Cerebellar nuclear complex (tissue), 1 donor: ENCODE data around the gene PPP1R15A.
"Not testable (repeated sequence)": the region's sequence is repeated elsewhere in the genome, so short reads cannot be mapped to it uniquely, and the experiment has no call there.

Experiments used
- DNase-seq, 2 experiments: peaks; one replicate each; lab custom pipeline; 2025; lab: John Stamatoyannopoulos, UW

Gene PPP1R15A

DNA sequence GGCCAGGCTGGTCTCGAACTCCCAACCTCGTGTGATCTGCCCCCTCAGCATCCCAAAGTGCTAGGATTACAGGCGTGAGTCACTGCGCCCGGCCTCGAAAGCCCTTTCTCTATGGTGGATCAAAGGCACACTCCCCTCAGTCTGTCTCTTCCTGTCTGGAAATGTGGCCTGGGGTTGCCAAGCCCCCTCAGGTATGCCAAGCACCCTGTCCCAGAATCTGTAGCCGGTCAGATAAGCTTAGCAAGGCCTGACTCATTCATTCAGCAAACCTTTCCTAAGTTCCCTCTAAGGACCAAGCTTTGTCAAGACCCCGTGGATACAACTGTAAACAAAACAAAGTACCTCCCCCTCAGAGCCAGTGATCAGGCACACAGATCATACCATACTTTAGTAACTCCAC, 42.0 kb downstream of the PPP1R15A start:
- DNase-seq = no peak

DNA sequence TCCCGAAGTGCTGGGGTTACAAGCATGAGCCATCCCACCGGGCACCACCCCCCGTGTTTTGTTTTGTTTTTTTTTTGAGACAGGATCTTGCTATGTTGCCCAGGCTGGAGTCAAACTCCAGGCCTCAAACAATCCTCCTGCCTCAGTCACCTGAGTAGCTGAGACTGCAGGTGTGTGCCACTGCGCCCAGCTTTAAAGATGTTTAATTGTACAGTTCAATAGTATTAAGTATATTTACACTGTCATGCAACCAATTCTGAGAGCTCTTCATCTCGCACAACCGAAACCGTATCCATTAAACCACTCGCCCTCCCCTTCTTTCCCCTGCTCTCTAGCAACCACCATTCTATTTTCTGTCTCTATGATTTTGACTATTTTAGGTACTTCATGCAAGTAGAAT, 43.5 kb downstream of the PPP1R15A start:
- DNase-seq = no peak

DNA sequence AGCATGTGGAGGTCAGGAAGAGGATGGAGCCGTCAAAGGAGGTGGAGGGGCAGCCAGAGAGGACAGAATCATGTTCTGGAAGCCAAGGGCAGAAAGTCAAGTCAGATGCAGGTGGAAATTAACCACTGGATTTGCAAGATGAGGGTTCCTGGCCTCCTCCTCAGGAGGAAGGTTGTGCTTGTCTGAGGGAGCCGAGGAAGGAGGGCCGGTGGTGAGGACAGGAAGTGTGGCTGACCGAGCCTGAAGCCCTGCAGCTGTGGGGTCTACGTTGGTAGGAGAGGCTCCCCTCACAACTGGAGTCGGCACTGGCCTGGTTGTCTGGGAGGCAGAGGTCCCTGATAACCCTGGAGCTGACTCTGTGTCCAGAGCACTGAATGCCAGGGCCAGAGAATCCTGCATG, 45.9 kb downstream of the PPP1R15A start:
- DNase-seq = no peak

- no peak for DNase-seq
Observed at GRCh38 chr19:48918801-48919247, 46.6 kb downstream of the PPP1R15A start.

GRCh38 chr19:48919271-48919670, 47.0 kb downstream of the PPP1R15A start:
- not testable (repeated sequence) for DNase-seq

DNA sequence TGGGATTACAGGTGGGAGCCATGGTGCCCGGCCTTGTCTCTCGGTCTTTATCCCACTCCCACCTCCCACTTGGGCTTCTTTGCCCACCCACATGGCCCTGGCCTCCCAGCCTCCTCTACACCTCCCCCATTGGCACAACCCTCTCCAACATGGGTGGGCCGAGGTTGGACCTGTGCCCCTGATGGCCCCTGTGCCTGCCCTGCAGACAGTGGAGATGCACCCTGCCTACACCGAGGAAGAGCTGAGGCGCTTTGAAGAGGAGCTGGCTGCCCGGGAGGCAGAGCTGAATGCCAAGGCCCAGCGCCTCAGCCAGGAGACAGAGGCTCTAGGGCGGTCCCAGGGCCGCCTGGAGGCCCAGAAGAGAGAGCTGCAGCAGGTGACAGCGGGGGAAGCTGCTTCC, 48.7 kb downstream of the PPP1R15A start:
- no peak for DNase-seq

GRCh38 chr19:48921721-48922500, 49.7 kb downstream of the PPP1R15A start:
- no peak for DNase-seq

DNA sequence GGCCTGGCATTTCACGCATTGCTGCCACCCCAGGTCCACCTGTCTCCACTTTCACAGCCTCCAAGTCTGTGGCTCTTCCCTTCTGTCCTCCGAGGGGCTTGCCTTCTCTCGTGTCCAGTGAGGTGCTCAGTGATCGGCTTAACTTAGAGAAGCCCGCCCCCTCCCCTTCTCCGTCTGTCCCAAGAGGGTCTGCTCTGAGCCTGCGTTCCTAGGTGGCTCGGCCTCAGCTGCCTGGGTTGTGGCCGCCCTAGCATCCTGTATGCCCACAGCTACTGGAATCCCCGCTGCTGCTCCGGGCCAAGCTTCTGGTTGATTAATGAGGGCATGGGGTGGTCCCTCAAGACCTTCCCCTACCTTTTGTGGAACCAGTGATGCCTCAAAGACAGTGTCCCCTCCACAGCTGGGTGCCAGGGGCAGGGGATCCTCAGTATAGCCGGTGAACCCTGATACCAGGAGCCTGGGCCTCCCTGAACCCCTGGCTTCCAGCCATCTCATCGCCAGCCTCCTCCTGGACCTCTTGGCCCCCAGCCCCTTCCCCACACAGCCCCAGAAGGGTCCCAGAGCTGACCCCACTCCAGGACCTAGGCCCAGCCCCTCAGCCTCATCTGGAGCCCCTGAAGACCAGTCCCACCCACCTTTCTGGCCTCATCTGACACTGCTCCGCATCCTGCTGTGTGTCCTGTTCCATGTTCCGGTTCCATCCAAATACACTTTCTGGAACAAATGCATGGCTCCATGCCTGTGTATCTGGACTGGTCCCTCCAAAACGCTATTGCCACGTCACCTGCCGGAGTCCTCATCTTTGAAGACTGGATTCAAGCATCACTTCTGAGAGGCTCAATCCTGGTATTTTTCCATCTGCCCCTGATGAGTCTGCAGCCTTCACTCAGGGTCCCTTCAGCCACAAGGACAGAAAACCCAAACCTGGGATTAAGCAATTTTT, 50.6 kb downstream of the PPP1R15A start:
- DNase-seq = no peak

GRCh38 chr19:48925240-48925843, 53.1 kb downstream of the PPP1R15A start:
- no peak for DNase-seq
